OCI-LY7 (cell line): ENCODE measurements around the gene CASP9. TPM values are rescaled to one million over a fixed set of nuclear protein-coding genes. Genes with fewer than 3 reads are reported as not detected.
"Not testable (repeated sequence)": the region's sequence is repeated elsewhere in the genome, so short reads cannot be mapped to it uniquely, and the experiment has no call there.

ENCODE experiments used
- BruUV-seq: library from RNA; stranded (reverse); fragments of 400-500 nt; replicated peaks from 2 replicates; lab custom pipeline; 2021; lab: Mats Ljungman, UMichigan
- CTCF ChIA-PET: fragments of 300-600 bp; sonication (Branson Sonifier 250); formaldehyde crosslinking; loops from one replicate; lab custom pipeline; 2022; ENCODE audit warnings: antibody characterized with exemption; ENCODE audit not compliant: unreplicated experiment; lab: Charles Lee
- POLR2A ChIA-PET: fragments of 300-600 bp; sonication (Branson Sonifier 250); formaldehyde crosslinking; loops from one replicate; lab custom pipeline; 2022; ENCODE audit warnings: antibody characterized with exemption; lab: Charles Lee
- DNase-seq: peaks from one replicate; pipeline ENCODE4 v3.0.0-alpha.2; 2015; ENCODE audit warnings: low spot score
- H2AFZ ChIP-seq: fragments of 200-600 bp; sonication (generic), shearing (Covaris generic); 2 replicates; pipeline ENCODE4 v1.6.1; 2014; ENCODE audit warnings: mild to moderate bottlenecking, antibody characterized with exemption, low read length, moderate library complexity
- H3K27ac ChIP-seq: fragments of 200-600 bp; sonication (generic); 2 replicates; pipeline ENCODE4 v1.5.1; 2014; ENCODE audit warnings: mixed run types, low read depth, mild to moderate bottlenecking, moderate library complexity, low read length, inconsistent platforms; ENCODE audit not compliant: poor library complexity, severe bottlenecking
- H3K36me3 ChIP-seq: fragments of 200-600 bp; sonication (generic); 2 replicates; pipeline ENCODE4 v1.6.1; 2014; ENCODE audit warnings: mild to moderate bottlenecking, antibody characterized with exemption, low read length, moderate library complexity, mixed read lengths; ENCODE audit not compliant: insufficient read depth
- H3K4me1 ChIP-seq: fragments of 200-600 bp; sonication (generic); 2 replicates; pipeline ENCODE4 v1.5.1; 2014; ENCODE audit warnings: mild to moderate bottlenecking, low read length; ENCODE audit not compliant: insufficient read depth, poor library complexity, severe bottlenecking
- H3K4me2 ChIP-seq: fragments of 200-600 bp; sonication (generic); 2 replicates; pipeline ENCODE4 v1.6.1; 2014; ENCODE audit warnings: mild to moderate bottlenecking, low read length
- H3K4me3 ChIP-seq: fragments of 200-600 bp; sonication (generic); 2 replicates; pipeline ENCODE4 v1.5.1; 2014; ENCODE audit warnings: mild to moderate bottlenecking, low read depth, low read length; ENCODE audit not compliant: poor library complexity, severe bottlenecking
- H3K79me2 ChIP-seq: fragments of 200-600 bp; sonication (generic); 2 replicates; pipeline ENCODE4 v1.6.1; 2016; ENCODE audit warnings: low read depth, mild to moderate bottlenecking, low read length, moderate library complexity, mixed read lengths; ENCODE audit not compliant: insufficient read depth
- H3K9me2 ChIP-seq: fragments of 200-600 bp; sonication (generic); 2 replicates; pipeline ENCODE4 v1.6.1; 2016; ENCODE audit warnings: mild to moderate bottlenecking, low read length, mixed read lengths; ENCODE audit not compliant: insufficient read depth
- H3K9me3 ChIP-seq: fragments of 200-600 bp; sonication (generic); 2 replicates; pipeline ENCODE4 v1.6.1; 2014; ENCODE audit warnings: mild to moderate bottlenecking, mixed run types, low read length, mixed read lengths
- H4K20me1 ChIP-seq: fragments of 200-600 bp; sonication (generic); 2 replicates; pipeline ENCODE4 v1.6.1; 2014; ENCODE audit warnings: mild to moderate bottlenecking, antibody characterized with exemption, low read length, moderate library complexity, mixed read lengths; ENCODE audit not compliant: insufficient read depth
- EZH2phosphoT487 ChIP-seq: fragments of 200-600 bp; sonication (generic); IDR thresholded peaks from 2 replicates; pipeline ENCODE4 v1.6.1; 2018; ENCODE audit warnings: low read depth, borderline replicate concordance, mild to moderate bottlenecking, mixed run types, antibody characterized with exemption, low read length, moderate library complexity, mixed read lengths
- intact Hi-C: fragments of 100-400 bp; cut with micrococcal nuclease; formaldehyde crosslinking; loops from one replicate; pipeline ENCODE4 v1.10.0; 2022; ENCODE audit not compliant: unreplicated experiment
- total RNA-seq, 2 experiments: library from RNA; depleted of rRNA in 1 of 2; stranded (reverse); fragments of >200 nt in 1 of 2; shearing (Covaris generic) in 1 of 2; gene quantifications; 2 replicates each; pipeline ENCODE4 v1.2.3, GENCODE V29; 2014 to 2022
- TF ChIP-seq, protein P1 (sequence below): fragments of 200-600 bp; sonication (generic); conservative IDR thresholded peaks from 2 replicates; pipeline ENCODE4 v1.5.1; 2014; ENCODE audit warnings: mild to moderate bottlenecking, antibody characterized with exemption, low read length, moderate library complexity, mixed read lengths

CASP9 gene
- total RNA-seq, 2 experiments from 2014 or later: 14.5 to 17.6 TPM

DNA sequence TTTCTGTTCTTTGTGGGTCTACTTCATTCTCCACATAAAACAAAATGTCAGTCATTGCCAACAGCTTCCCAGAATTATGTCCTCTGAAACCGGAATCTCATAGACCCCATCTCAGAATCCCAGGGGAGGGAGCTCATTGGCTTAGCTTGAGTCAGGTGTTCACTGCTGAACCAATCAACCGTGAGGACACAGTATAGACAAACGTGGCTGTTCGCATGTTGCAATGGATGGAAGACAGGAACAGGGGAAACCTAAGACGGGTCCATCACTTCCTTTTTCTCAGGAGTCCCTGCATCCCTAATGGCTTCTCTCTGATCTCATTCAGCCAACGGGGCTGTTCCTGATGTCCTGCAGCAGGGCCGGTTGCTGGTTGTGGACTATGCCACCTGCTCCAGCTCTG, 58.3 kb downstream of the CASP9 start:
- Histone ChIP-seq H3K9me3 (no peaks in the 10 kb centered on the region), H3K36me3 (no peaks in the 10 kb centered on the region), H3K79me2 (no peaks in the 10 kb centered on the region), H4K20me1 (no peaks in the 10 kb centered on the region), H3K27ac (no peak overlapping the region), H2AFZ (no peak overlapping the region), H3K9me2 (no peaks in the 10 kb centered on the region), H3K4me1 (no peaks in the 10 kb centered on the region), H3K4me2 (no peak overlapping the region), H3K4me3 (no peak overlapping the region)
- intact Hi-C loops: no loop called here
- BruUV-seq: no TSS peak
- DNase-seq: no peak
- ChIA-PET CTCF (no interaction called here), POLR2A (no interaction called here)
- TF ChIP-seq, protein P1, sequence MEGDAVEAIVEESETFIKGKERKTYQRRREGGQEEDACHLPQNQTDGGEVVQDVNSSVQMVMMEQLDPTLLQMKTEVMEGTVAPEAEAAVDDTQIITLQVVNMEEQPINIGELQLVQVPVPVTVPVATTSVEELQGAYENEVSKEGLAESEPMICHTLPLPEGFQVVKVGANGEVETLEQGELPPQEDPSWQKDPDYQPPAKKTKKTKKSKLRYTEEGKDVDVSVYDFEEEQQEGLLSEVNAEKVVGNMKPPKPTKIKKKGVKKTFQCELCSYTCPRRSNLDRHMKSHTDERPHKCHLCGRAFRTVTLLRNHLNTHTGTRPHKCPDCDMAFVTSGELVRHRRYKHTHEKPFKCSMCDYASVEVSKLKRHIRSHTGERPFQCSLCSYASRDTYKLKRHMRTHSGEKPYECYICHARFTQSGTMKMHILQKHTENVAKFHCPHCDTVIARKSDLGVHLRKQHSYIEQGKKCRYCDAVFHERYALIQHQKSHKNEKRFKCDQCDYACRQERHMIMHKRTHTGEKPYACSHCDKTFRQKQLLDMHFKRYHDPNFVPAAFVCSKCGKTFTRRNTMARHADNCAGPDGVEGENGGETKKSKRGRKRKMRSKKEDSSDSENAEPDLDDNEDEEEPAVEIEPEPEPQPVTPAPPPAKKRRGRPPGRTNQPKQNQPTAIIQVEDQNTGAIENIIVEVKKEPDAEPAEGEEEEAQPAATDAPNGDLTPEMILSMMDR: no peak
- no peak for TF ChIP-seq EZH2phosphoT487

DNA sequence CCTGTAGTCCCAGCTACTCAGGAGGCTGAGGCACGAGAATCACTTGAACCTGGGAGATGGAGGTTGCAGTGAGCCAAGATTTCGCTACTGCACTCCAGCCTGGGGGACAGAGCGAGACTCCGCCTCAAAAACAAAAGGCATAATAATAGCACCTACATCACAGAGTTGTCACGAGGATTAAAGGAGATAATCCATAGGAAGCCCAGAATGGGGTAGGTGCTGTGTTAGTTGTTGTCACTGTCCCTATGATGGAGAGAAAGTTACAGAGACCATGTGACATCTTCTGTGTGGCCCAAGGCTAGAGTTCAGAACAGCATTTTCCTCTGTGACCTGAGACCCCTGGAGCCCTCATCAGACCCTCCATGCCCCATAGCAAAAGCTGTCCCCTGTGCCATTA, 60.1 kb downstream of the CASP9 start:
- not testable (repeated sequence) for H3K9me2 ChIP-seq

DNA sequence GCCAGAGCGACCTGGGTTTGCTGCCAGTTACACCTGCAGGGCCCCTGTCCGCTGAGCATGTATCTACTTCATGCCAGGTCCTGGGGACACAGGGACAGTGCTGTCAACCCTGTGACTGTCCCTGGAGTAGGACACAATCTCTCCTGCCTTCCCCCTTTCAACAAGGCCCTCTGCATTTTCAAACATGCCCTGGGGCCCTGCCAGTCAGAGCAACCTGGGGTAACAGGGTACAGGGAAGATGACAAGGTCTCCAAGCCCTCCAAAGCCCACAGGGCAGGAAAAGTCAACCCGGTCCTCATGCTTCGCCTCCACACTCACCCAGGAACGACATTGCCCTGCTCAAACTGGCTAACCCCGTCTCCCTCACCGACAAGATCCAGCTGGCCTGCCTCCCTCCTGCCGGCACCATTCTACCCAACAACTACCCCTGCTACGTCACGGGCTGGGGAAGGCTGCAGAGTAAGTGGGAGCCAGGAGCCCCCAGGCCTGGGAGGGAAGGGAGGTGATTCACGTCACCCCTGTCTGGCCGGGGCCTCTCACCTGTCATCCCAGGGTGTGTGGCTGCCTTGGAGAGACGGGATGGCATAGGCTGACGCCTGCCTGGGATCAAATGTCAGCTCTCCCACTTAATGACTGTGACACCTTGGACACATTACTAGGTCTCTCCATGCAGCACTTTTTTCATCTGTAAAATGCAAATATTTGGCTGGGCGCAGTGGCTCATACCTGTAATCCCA, 60.8 kb downstream of the CASP9 start:
- POLR2A ChIA-PET, H3K36me3 ChIP-seq, H3K4me3 ChIP-seq, H4K20me1 ChIP-seq, BruUV-seq, H3K4me2 ChIP-seq, H3K79me2 ChIP-seq, H2AFZ ChIP-seq, CTCF ChIA-PET, DNase-seq, H3K9me3 ChIP-seq, H3K27ac ChIP-seq, H3K9me2 ChIP-seq, intact Hi-C loops, H3K4me1 ChIP-seq: not testable (repeated sequence)

More for the DNA sequence above, 60.1 kb downstream of the CASP9 start:
- BruUV-seq, H3K27ac ChIP-seq, H3K4me2 ChIP-seq, POLR2A ChIA-PET, CTCF ChIA-PET, H3K9me3 ChIP-seq, H3K4me3 ChIP-seq, DNase-seq, H3K36me3 ChIP-seq, H4K20me1 ChIP-seq, H3K4me1 ChIP-seq, H3K79me2 ChIP-seq, H2AFZ ChIP-seq, intact Hi-C loops: not testable (repeated sequence)
